ENCODE data around the gene TMEM17. TPM values are rescaled to one million over a fixed set of nuclear protein-coding genes. Genes with fewer than 3 reads are reported as not detected.

The TMEM17 gene
- total and polyA plus RNA-seq, 2 of the 13 experiments (the other 11 are each of a cell fraction or from before 2014, with no cell fraction given) = 0.22 to 0.50 TPM

DNA sequence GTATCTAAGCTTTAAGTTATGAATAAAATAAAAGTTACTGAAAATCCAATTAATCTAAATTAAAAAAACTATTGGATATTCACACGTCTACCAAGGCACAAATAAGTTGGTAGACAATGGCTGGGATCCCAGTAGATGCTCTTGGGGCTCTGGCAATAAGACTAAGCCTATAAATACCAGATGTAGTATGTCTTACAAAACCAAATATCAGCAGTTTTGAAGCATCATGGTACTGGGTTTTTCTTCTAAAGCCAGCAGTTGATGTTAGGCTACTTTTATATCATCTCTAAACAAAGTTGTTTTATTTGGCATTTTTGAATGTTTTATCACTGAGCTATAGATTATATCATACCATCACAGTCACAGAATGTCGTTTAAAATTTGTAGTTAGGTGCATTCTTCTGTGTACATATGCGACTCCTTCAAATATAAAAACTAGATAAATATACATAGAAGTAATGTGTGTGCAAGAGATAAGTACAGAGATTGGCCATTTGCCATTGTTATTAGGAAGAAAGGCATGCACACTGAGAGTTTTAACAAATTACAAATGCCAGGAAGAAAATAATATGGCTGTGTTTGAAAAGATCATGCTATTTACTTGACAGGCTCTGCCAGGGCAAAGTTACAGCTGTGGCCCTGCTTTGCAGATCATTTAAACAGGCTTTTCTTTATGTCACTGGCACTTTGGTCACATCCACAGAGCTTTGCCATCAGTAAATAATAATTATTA lies 21.6 kb upstream of the TMEM17 start (continued):
- no peak for TF ChIP-seq TOPORS (CRISPR knock-in tag; IDR thresholded peaks at IDR 0.05)
- peak; percentile 60; the same call in 1 of the 2 replicates for TF ChIP-seq HDAC2 (CRISPR knock-in tag; IDR thresholded peaks at IDR 0.05)
- TF ChIP-seq, protein P1, sequence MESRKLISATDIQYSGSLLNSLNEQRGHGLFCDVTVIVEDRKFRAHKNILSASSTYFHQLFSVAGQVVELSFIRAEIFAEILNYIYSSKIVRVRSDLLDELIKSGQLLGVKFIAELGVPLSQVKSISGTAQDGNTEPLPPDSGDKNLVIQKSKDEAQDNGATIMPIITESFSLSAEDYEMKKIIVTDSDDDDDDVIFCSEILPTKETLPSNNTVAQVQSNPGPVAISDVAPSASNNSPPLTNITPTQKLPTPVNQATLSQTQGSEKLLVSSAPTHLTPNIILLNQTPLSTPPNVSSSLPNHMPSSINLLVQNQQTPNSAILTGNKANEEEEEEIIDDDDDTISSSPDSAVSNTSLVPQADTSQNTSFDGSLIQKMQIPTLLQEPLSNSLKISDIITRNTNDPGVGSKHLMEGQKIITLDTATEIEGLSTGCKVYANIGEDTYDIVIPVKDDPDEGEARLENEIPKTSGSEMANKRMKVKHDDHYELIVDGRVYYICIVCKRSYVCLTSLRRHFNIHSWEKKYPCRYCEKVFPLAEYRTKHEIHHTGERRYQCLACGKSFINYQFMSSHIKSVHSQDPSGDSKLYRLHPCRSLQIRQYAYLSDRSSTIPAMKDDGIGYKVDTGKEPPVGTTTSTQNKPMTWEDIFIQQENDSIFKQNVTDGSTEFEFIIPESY (CRISPR knock-in tag; IDR thresholded peaks at IDR 0.05) = no peak
- TF ChIP-seq ZIK1 (CRISPR knock-in tag; IDR thresholded peaks at IDR 0.05; ENCODE audit: borderline replicate concordance, low read depth) = no peak
- TF ChIP-seq, protein P2, sequence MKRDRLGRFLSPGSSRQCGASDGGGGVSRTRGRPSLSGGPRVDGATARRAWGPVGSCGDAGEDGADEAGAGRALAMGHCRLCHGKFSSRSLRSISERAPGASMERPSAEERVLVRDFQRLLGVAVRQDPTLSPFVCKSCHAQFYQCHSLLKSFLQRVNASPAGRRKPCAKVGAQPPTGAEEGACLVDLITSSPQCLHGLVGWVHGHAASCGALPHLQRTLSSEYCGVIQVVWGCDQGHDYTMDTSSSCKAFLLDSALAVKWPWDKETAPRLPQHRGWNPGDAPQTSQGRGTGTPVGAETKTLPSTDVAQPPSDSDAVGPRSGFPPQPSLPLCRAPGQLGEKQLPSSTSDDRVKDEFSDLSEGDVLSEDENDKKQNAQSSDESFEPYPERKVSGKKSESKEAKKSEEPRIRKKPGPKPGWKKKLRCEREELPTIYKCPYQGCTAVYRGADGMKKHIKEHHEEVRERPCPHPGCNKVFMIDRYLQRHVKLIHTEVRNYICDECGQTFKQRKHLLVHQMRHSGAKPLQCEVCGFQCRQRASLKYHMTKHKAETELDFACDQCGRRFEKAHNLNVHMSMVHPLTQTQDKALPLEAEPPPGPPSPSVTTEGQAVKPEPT (CRISPR knock-in tag; IDR thresholded peaks at IDR 0.05; ENCODE audit: low read depth) = no peak
- TF ChIP-seq ZKSCAN1 (IDR thresholded peaks at IDR 0.05; ENCODE audit: low read length) = no peak
- TF ChIP-seq ZNF121 (CRISPR knock-in tag; IDR thresholded peaks at IDR 0.05) = no peak
- TF ChIP-seq RAD51 (IDR thresholded peaks at IDR 0.05; ENCODE audit: borderline replicate concordance) = no peak
- TF ChIP-seq ZBTB42 (CRISPR knock-in tag; IDR thresholded peaks at IDR 0.05) = no peak
- no peak for TF ChIP-seq TBL1XR1 (IDR thresholded peaks at IDR 0.05; ENCODE audit: borderline replicate concordance, low read length, partially characterized antibody)
- no peak for TF ChIP-seq ZNF850 (CRISPR knock-in tag; conservative IDR thresholded peaks at IDR 0.05)
- TF ChIP-seq KDM6A (CRISPR knock-in tag; IDR thresholded peaks at IDR 0.05; ENCODE audit: low read depth) = no peak
- TF ChIP-seq JUN (CRISPR knock-in tag; IDR thresholded peaks at IDR 0.05) = no peak
- TF ChIP-seq ZNF367 (CRISPR knock-in tag; IDR thresholded peaks at IDR 0.05; ENCODE audit: borderline replicate concordance) = no peak
- no peak for TF ChIP-seq ZNF773 (CRISPR knock-in tag; IDR thresholded peaks at IDR 0.05; ENCODE audit: borderline replicate concordance)
- no peak for TF ChIP-seq SMYD3 (CRISPR knock-in tag; IDR thresholded peaks at IDR 0.05)
- no peak for TF ChIP-seq FOXK2 (IDR thresholded peaks at IDR 0.05)
- no peak for TF ChIP-seq ZNF274 (CRISPR knock-in tag; IDR thresholded peaks at IDR 0.05)
- TF ChIP-seq DNMT3B (CRISPR knock-in tag; conservative IDR thresholded peaks at IDR 0.05) = no peak
- TF ChIP-seq, protein P3, sequence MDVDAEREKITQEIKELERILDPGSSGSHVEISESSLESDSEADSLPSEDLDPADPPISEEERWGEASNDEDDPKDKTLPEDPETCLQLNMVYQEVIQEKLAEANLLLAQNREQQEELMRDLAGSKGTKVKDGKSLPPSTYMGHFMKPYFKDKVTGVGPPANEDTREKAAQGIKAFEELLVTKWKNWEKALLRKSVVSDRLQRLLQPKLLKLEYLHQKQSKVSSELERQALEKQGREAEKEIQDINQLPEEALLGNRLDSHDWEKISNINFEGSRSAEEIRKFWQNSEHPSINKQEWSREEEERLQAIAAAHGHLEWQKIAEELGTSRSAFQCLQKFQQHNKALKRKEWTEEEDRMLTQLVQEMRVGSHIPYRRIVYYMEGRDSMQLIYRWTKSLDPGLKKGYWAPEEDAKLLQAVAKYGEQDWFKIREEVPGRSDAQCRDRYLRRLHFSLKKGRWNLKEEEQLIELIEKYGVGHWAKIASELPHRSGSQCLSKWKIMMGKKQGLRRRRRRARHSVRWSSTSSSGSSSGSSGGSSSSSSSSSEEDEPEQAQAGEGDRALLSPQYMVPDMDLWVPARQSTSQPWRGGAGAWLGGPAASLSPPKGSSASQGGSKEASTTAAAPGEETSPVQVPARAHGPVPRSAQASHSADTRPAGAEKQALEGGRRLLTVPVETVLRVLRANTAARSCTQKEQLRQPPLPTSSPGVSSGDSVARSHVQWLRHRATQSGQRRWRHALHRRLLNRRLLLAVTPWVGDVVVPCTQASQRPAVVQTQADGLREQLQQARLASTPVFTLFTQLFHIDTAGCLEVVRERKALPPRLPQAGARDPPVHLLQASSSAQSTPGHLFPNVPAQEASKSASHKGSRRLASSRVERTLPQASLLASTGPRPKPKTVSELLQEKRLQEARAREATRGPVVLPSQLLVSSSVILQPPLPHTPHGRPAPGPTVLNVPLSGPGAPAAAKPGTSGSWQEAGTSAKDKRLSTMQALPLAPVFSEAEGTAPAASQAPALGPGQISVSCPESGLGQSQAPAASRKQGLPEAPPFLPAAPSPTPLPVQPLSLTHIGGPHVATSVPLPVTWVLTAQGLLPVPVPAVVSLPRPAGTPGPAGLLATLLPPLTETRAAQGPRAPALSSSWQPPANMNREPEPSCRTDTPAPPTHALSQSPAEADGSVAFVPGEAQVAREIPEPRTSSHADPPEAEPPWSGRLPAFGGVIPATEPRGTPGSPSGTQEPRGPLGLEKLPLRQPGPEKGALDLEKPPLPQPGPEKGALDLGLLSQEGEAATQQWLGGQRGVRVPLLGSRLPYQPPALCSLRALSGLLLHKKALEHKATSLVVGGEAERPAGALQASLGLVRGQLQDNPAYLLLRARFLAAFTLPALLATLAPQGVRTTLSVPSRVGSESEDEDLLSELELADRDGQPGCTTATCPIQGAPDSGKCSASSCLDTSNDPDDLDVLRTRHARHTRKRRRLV (CRISPR knock-in tag; IDR thresholded peaks at IDR 0.05) = no peak
- TF ChIP-seq TCF12 (IDR thresholded peaks at IDR 0.05) = no peak
- 0 out of 2 replicates have a peak, but pooled peaks have one; percentile 45 for TF ChIP-seq TCF12 (CRISPR knock-in tag; IDR thresholded peaks at IDR 0.05)
- no peak for TF ChIP-seq TEAD2 (CRISPR knock-in tag; IDR thresholded peaks at IDR 0.05)
- no peak for TF ChIP-seq HNRNPH1 (optimal IDR thresholded peaks at IDR 0.05; ENCODE audit: low read depth, low read length)
